ENCODE results near the gene C14orf93.

The C14orf93 gene

DNA sequence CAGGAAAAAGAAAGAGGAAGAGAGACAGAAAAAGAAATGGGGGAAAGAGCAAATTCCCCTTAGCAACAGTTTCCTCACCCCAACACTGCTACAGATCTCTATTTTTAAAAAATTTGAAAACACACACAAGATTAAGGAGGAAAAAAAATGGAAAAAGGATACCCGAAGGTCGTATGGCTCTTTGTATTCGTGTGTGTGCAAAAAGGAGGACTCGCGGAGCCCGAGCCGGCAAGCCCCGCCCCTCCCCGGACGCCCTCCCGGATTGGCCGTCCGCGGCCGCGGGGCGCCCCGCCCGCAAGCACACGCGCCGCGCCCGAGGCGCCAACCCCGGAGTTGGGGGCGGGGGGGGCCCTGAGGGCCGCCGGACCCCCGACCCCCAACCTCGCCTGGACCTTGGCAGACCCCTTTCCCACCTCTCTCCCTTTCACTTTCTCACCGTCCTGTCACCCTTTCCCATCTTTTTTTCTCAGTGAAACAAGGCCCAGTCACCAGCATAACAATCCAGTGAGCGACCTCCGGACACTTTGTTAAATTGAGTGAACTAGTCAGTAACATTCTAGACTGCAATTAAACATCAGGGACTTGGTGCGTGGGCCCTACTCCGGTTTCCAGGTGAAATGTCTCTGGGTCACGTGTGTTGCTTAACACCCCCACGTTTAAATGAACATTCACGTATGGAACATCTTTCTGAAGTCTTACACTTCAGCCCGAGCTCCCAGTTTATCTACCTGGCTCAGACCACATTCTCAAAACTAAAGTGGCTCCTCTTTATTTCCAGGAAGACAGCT lies at the start of gene C14orf93:
TSS of gene C14orf93 (minus strand) at position 205 of the 788 bp plus-strand sequence. CDS start 11,120 bp downstream, outside the sequence.
- peak; percentile 65 for DNase-seq (ENCODE audit: low read depth)

DNA sequence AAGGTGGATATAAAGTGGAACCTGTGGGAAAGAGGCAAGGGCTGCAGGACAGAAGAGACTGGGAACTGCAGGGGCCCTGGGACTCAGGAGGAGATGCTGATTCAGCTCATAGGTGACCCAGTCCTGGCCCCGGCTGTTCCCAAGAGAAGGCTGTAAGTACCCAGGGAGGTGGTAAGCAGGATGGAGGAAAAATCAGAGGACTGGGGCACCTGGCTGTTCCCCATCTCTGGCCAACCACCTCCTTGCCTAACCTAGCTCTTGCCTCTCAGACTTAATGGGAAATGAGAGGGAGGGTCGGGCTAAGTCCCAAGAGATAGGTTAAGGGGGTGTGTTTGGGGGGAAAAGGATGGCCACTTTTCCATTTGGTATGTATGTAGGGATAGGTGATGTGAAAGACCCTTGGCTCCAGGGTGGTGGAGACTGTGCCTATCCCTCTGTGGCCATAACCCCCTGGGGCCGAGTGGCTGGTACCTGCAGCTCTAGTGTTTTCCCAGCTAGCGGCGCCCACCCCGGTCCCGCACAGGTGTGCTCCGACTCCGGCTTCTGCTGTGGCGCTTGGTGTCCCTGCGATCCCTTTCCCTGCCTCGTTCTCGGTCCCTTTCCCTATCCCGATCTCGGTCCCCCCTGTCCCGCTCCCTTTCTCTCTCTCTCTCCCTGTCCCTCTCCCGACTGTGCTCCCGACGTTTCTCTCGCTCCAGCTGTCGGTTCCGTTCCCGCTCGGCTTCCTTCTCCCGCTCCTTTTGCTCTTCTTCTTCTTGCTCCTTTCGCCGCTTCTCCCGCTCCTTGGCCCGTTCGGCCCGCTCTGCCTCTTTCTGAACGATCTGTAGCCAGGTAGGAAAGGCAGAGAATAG lies 48.9 kb upstream of the C14orf93 start:
- no peak for DNase-seq (ENCODE audit: low read depth)

DNA sequence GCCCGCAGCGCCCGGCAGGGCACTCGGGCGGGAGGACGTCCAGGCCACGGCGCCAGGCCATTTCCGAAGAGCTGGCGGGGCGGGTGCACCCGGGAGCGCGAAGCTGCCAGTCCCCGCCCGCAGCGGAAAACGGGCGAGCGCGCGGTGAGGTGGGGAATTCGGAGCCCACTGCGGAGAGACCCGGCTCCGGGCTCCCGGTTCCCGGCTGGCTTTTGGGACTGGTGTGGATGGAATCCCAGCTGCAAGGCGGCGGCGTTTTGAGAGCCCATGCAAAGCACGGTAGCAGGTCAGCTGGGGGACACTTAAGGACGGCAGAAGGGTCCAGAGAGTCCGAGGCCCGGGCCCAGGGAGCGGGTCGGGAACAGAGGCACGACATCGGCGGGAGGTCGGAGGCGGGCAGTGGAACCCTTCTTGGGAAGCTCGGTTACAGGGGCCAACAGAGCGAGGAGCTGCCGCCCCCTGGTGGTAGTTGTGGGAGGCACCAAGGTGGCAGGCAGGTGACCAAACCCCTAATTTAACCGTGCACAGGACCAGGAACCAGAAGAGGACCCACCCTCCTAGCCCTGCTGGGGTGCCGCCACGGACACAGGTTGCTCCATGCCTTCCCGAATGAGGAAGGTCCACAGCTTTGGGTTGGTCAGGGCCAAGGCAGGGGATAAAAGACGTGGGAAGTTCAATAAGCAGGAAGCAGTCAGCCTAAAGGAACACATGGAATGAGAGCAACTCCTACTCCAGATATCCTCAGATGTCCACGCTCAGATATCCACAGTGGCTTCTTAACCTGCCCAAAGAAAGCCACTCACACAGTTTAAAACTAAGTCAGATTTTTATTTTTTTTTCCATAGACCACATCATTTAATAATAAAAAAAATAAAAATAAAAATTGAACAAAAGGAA lies 48.1 kb upstream of the C14orf93 start:
- DNase-seq (ENCODE audit: low read depth), result peak; percentile 82

DNA sequence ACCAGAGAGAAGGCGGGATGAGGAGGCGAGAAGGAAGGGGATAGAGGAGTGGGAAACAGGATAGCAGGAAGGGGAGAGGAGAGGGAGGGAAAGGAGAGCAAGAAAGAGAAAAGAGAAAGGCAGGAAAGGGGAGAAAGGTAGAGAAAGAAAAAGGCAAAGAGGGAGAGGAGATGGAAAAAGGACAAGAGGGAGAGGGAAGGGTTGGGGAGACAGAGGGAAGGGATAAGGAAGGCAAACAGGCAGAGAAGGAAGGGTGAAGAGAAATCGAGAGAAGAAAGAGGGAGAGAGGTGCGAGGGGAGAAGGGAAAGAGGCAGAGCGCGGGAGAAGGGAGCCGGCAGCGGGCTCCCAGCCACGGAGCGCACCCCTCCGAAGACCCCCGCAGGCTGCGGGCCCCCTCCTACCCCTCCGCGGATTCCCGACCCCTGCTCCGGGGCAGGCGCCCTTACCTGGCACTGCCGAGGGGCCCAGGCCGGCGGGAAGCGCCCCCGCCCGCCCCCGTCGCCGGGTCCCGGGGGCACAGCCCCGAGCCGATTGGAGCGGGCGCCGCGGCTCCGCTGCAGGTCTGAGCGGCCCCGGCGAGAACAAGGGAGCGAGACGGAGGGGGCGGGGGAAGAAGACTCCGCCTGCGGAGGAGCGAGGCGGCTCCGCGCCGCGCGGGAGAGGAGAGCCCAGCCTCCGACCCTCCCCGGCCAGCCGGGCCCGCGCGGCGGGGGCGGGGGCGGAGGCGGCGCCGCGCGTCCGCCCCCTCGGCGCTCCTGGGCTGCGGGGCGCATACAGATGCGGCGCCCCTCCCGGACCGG lies 47.2 kb upstream of the C14orf93 start, which contains the start of gene CDH24:
TSS of gene CDH24 (minus strand) at position 565 of the 801 bp plus-strand sequence. CDS start 1,787 bp downstream, outside the sequence.
- DNase-seq (ENCODE audit: low read depth), result peak; percentile 45

DNA sequence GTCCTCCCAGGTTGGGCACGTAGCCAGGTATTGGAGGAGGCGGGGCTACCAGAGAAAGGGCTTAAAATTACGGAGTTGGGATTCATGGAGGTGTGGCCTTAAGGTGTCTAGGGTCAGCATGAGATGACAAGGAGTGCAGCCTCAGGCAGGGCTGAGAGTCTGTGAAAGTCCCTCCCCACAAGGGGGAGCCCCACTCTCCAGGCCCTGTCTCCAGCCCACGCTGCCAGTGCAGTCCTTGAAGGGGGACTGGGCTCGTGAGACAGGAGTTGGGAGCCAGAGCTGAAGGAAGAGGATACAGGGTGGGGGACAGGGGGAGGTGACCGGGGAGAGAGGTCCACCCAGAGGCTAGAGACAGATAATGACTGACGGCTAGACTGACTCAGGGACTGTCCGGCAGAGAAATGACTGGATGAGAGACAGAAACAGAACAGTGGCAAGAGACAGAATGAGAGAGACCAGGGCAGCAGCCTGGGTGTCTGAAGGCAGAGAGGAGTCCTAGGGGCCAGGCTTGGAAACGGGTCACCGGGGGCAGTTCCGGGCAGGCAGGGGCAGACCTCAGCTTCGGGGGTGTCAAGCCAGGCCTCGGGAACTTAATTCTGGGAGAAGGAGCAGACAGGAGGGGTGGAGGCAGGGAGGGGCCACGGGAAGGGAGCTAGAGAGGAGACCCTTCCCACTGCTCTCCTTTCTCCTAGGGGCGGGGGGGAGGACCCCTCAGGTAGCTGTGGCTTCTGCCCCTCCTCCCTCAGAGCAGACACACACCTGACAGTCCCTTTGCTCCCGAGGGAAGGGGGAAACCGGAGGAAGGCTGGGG lies 46.4 kb upstream of the C14orf93 start:
- DNase-seq (ENCODE audit: low read depth), result peak; percentile 52

GRCh38 chr14:23055621-23056144 lies 45.7 kb upstream of the C14orf93 start:
- no peak for DNase-seq (ENCODE audit: low read depth)

DNA sequence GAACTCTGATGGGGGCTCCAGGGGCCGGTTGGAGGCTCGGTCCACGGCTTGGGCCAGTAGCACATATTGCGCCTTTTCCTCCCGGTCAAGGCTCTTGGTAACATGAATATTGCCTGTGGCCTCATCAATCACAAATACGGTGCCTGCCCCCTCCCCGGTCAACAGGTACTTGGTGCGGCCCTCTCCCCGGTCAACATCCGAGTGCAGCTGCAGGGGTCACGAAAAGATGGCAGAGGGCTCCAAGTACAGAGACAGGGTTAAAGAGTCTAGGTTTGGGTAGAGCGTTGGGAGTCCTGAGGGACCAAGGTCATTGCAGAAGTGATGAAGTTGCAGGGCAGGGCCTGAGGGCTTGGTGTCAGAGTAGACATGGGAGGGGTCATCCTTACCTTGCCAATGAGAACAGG lies 45.2 kb upstream of the C14orf93 start:
- DNase-seq (ENCODE audit: low read depth), result no peak

DNA sequence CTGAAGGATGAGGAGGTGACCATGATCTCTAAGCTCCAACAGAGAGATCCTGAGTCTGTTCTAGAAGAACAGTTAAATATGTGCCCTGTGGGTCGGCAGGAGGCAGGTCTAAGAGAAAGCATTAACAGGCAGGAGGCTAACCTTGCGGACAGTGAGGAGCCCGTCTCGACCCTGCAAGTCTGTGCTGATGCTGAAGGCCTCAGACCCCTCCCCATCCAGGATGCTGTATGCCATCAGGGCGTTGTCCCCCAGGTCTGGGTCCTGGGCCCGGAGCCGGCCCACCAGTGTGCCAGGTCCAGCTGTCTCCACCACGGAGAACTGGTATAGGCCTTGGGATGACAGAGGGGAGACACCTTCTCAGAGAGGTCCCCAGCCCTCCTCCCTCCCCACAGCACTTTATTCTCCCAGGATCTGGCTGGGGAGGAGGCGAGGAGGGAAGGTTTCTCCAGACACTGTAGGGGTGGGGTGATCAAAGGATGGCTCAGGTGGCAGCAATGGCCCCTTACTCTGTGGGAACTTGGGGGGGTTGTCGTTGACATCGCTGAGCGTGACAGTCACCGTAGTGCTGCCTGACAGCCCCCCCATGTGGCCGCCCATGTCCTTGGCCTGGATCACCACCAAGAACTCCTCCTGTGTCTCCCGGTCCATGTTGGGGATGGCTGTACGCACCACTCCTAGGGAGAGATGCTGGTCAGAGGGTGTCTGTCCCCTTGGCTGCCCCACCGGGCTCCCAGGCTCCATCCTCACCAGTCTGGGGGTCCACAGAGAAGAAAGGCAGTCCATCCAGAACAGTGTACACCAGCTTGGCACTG lies 44.3 kb upstream of the C14orf93 start:
- DNase-seq (ENCODE audit: low read depth), result no peak

- DNase-seq (ENCODE audit: low read depth), result no peak
Measured at GRCh38 chr14:23053426-23053825, 43.5 kb upstream of the C14orf93 start.

GRCh38 chr14:23052671-23053070 lies 42.7 kb upstream of the C14orf93 start:
- DNase-seq (ENCODE audit: low read depth), result no peak

GRCh38 chr14:23052182-23052623 lies 42.3 kb upstream of the C14orf93 start:
- DNase-seq (ENCODE audit: low read depth), result no peak

DNA sequence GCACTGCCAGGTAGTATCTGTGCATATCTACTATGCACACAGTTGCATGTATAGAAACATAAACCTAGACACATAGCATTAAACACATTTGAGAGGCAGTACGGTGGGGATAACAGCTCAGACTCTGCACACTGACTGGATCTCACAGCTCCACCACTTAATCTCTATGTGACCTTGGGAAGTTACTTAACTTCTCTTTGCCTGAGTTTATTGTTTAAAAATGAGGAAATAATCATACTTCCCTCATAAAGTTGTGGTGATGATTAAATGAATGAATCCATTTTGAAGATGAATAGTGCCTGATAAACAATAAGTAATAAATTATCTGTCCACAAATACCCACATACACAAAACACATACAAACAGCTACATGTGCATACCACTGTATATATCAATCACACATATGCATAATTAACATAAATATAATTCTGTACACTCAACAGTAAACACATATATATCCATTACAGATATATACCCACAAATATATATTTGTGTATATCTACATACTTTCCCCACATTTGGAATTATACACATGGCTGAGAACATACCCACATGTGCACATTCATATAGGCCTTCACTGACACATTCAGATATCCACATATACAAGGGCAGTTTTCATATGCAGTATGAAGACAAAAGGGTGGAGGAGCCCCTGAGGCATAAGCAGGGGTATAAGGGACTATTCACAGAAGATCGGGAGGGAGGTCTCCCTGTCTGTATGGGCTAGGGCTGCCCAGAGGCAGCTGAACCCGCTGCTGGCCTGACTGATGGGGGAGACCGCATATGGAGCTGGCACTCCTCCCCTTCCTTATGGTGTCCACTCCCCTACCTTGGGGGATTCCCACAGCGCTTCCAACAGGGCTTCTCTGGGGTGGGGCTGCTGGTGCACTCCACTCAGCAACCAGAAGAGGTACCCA lies 41.5 kb upstream of the C14orf93 start:
- no peak for DNase-seq (ENCODE audit: low read depth)

- DNase-seq (ENCODE audit: low read depth), result no peak
Measured at GRCh38 chr14:23049011-23049410, 39.1 kb upstream of the C14orf93 start.

DNA sequence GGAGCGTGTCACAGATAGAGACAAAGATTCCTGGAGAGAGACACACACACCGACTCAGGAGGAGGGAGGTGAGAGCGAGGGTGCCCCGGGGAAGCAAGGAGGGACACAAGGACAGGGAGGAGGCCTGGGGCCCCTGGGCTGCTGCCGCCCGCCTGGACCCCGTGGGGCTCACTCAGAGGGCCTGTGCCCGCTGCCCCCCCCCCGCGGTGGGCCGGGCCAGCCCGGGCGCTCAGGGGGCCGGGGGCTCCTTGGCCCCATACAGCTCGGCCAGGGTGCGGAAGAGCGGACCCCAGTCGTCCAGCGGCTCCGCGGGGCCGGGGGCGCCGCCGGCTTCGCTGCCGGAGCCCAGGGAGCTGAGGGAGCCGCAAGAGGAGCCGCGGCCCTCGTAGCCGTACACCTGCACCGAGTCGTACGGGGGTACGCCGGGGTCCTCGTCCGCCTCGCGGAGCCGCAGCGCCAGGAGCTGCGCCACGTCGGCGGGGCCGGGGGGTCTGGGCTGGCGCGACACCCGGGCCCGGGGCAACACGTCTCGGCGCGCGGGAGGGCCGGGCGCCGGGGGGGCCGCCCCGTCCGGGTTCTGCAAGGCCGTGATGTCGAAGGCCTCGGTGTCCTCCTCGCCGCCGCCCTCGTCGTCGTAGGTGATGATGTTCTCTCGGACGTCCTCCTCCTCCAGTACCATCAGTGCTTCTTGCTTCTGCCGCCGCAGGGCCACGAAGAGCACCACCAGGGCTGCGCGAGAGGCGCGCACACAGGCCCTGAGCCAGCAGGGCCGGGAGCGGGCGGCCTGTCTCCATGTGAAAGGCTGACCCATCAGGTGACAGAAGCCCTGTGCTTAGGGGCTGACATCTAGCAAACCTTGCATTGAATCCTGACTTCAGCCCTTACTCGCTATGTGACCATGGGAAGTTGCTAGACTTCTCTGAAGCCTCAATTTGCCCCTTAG lies 38.1 kb upstream of the C14orf93 start:
- DNase-seq (ENCODE audit: low read depth), result no peak

DNA sequence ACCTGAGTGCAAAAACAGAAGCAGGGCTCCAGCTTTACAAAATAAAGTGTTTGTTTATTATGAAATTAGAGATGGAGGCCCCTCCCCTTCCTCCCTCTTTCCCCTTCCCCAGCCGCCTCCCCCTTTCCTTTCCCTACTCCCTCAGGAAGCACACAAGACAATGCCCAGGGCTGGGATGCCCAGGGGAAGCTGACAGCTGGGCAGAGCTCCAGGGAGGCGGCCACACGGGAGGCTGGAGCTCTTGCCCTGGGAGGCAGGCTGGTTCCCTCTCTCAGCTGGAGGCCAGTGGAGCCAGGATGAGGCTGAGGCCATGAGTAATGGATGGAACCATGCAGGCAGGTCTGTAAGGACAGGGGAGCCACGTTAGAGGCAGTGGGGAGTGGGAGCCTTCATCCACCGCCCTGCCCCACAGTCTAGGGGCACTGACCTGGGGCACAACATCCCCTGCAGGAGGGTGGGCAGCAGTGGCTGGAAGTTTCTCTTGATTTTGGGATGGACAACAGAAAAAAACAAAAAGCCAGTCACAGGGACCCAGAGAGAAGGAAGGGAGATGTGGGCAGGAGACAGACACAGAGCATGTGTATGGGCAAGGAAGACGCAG lies 37.2 kb upstream of the C14orf93 start:
- no peak for DNase-seq (ENCODE audit: low read depth)

Data from activated gamma-delta T cell treated with anti-CD3 and anti-CD28 coated beads, Interleukin-2, amount 50 U/mL, for 16 hours (primary cell).